Heart left ventricle (tissue), 16 donors: ENCODE data around the gene IGLL1. TPM values are rescaled to one million over a fixed set of nuclear protein-coding genes. Genes with fewer than 3 reads are reported as not detected.
A peak's percentile ranks its signal among the peaks of the same experiment; 100 is the strongest.
"Not testable (repeated sequence)": the region's sequence is repeated elsewhere in the genome, so short reads cannot be mapped to it uniquely, and the experiment has no call there.

Source experiments
- ATAC-seq, 4 donors: fragments of 200-7000 bp; cut with Tn5 transposase; one replicate each; pipeline ENCODE4 v1.9.1; 2020 to 2022; ENCODE audit warnings: moderate library complexity in 4 of 4, mild to moderate bottlenecking in 3 of 4, moderate number of reproducible peaks in 1 of 4
- DNase-seq, 5 donors: peaks; one replicate each; pipeline ENCODE4 v3.0.0-alpha.2; 2020
- H3K27ac ChIP-seq, 12 donors: fragments of 200-600 bp; sonication (generic) in 4 of 12; one replicate each; pipeline versions ENCODE4 v1.5.0 to v1.8.0; 2016 to 2022; ENCODE audit warnings: mild to moderate bottlenecking in 2 of 12
- H3K27me3 ChIP-seq, 9 donors: fragments of 200-600 bp; sonication (generic) in 2 of 9; one replicate each; pipeline versions ENCODE4 v1.5.1 to v1.8.0; 2016 to 2022; ENCODE audit warnings: mild to moderate bottlenecking in 3 of 9
- H3K36me3 ChIP-seq, 9 donors: fragments of 200-600 bp; sonication (generic) in 2 of 9; one replicate each; pipeline versions ENCODE4 v1.5.0 to v1.8.0; 2018 to 2022; ENCODE audit warnings: mild to moderate bottlenecking in 2 of 9
- H3K4me1 ChIP-seq, 12 donors: fragments of 200-600 bp; sonication (generic) in 4 of 12; one replicate each; pipeline versions ENCODE4 v1.5.0 to v1.8.0; 2016 to 2022; ENCODE audit warnings: mild to moderate bottlenecking in 3 of 12
- H3K4me3 ChIP-seq, 12 donors: fragments of 200-600 bp; sonication (generic) in 4 of 12; one replicate each; pipeline versions ENCODE4 v1.5.0 to v1.8.0; 2017 to 2022; ENCODE audit warnings: mild to moderate bottlenecking in 9 of 12, moderate library complexity in 4 of 12
- H3K9me3 ChIP-seq, 12 donors: fragments of 200-600 bp; sonication (generic) in 4 of 12; one replicate each; pipeline versions ENCODE4 v1.5.0 to v1.8.0; 2016 to 2022; ENCODE audit warnings: mild to moderate bottlenecking in 1 of 12
- POLR2A ChIP-seq, 2 donors: fragments of 450-650 bp; IDR thresholded peaks; one replicate each; pipeline ENCODE4 v1.6.1; 2017; ENCODE audit warnings: antibody characterized with exemption in 2 of 2, mild to moderate bottlenecking in 2 of 2, moderate library complexity in 2 of 2
- WGBS, 4 donors: extraction: QIAGEN DNeasy Blood & Tissue Kit in 2 of 4; methylation state at CpG; one replicate each; pipeline versions ENCODE4 v1.1.5 to v1.1.7; 2013 to 2018; 5-methylcytosine and 5-hydroxymethylcytosine counted together
- intact Hi-C, 10 donors: fragments of 100-400 bp; cut with DNase I; formaldehyde crosslinking; loops; one replicate each; pipeline versions ENCODE4 v1.11.1 to v1.14.2; 2022
- polyA plus RNA-seq, 2 donors: library from polyadenylated mRNA; stranded (reverse); fragments of 200-250 nt; gene quantifications; one replicate each; pipeline ENCODE4 v1.2.3, GENCODE V29; 2013
- total RNA-seq, 9 donors: library from RNA; depleted of rRNA in 2 of 9; stranded (reverse); fragments of >200 nt in 2 of 9; fragmentation: NEBNext Ultra II Directional in 3 of 9; extraction: Animal tissue kit (Norgen Biotek cat#: 25700) in 3 of 9; gene quantifications; one replicate each; pipeline versions ENCODE4 v1.1.0 to v1.2.4, GENCODE V29; 2016 to 2023
- TF ChIP-seq, protein P1 (sequence below), 12 donors: fragments of 200-600 bp; sonication (generic) in 4 of 12; IDR thresholded peaks; one replicate each; pipeline versions ENCODE4 v1.5.0 to v1.8.0; 2018 to 2022; ENCODE audit warnings: antibody characterized with exemption in 12 of 12, mild to moderate bottlenecking in 5 of 12
- donor health status: ischemic (EF 13 %, LVEDD 7.1; RV severe dilation, severe dysfunction).
- donor health status: healthy with polysubstance abuse.
- donor health status: DM: no; HTN: yes; CAD: no.
- donor health status: DM: no; HTN: no; CAD: no.
- donor health status: ischemic (EF 25% LVEDD 6.9; RV normal size, moderate dysfunction).
- donor health status: ischemic (EF 25% LVEDD 5.7; RV mildly dilated, moderate dysfunction).
- donor health status: healthy.
- donor health status: DM: yes; HTN: yes; CAD: no.
- donor health status: ischemic (EF 35%, LVEDD 5.7; RV mildly dilated, moderate dysfunction).
- donor health status: nonischemic (EF 11% LVEDD 7.7; RV severe dilation, severe dysfunction).
- donor health status: DM: yes; HTN: yes; CAD: no.
- donor health status: PGD.
- donor health status: ischemic (EF 29% LVEDD 5.4; RV normal size, mild dysfunction).
- donor health status: nonischemic (EF 23%, LVEDD 6.1; RV moderate dilation, normal function).

Gene IGLL1
- total and polyA plus RNA-seq, 11 donors, result not detected

DNA sequence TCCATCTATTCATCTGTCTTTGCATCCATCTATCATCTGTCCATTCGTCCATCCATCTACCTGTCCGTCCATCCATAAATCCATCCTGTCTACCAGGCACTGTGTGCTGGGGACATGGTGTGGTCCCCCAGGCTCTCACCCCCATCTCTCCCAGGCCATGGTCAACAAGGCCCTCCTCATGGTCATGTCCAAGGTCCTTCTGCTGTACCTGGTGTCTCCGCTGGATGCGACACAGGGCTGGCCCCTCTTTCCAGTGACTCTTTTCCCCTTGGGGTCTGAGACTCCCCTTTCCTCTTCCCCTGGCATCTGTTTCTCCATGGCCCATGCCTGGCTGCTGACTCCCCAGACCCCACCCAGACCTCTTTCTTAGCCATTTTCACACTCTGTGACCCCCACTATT, 4.5 kb downstream of the IGLL1 start:
- WGBS, 4 donors, result 93 to 96% (median 94%) methylated on average over 4 of the region's 4 CpGs
- intact Hi-C loops, result no loop called here
- Histone ChIP-seq H3K36me3 (no peaks in the 10 kb centered on the region), H3K4me1 (no peaks in the 10 kb centered on the region), H3K27ac (no peak overlapping the region), H3K9me3 (no peaks in the 10 kb centered on the region), H3K4me3 (no peak overlapping the region), H3K27me3 (no peaks in the 10 kb centered on the region)
- peak in 1 of 5 donors; percentile 46 for DNase-seq
- TF ChIP-seq POLR2A (IDR thresholded peaks at IDR 0.05), result no peak
- TF ChIP-seq, protein P1, sequence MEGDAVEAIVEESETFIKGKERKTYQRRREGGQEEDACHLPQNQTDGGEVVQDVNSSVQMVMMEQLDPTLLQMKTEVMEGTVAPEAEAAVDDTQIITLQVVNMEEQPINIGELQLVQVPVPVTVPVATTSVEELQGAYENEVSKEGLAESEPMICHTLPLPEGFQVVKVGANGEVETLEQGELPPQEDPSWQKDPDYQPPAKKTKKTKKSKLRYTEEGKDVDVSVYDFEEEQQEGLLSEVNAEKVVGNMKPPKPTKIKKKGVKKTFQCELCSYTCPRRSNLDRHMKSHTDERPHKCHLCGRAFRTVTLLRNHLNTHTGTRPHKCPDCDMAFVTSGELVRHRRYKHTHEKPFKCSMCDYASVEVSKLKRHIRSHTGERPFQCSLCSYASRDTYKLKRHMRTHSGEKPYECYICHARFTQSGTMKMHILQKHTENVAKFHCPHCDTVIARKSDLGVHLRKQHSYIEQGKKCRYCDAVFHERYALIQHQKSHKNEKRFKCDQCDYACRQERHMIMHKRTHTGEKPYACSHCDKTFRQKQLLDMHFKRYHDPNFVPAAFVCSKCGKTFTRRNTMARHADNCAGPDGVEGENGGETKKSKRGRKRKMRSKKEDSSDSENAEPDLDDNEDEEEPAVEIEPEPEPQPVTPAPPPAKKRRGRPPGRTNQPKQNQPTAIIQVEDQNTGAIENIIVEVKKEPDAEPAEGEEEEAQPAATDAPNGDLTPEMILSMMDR (IDR thresholded peaks at IDR 0.05), result no peak
- no peak for ATAC-seq

DNA sequence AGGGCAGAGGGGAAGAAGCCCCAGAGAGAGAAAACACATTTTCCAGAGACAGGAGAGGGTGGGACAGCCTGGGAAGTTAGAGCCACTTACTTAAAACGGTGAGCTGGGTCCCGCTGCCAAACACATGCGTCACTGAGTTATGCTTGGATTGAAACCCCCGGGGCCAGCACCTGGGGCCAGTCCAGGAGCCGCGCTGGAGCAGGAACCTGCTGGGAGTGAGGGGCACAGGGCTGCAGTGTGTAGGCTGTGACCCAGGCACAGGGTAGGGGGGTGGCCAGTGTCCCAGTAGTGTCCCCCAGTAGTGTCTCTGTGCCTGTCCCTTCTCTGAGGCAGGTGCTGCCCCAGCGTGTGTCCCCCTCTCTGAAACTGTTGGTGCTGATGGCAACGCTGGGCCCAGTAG, 5.2 kb downstream of the IGLL1 start:
- WGBS, 4 donors, result 42 to 71% (median 69%) methylated on average over 6 to 8 of the region's 8 CpGs
- ATAC-seq (peak in 1 of 4 donors; percentile 16), DNase-seq (peak in 1 of 5 donors; percentile 54)
- no peak overlapping the region for H3K4me3 ChIP-seq
- H3K27me3 ChIP-seq, result no peaks in the 10 kb centered on the region
- H3K27ac ChIP-seq, result no peak overlapping the region
- no peaks in the 10 kb centered on the region for H3K9me3 ChIP-seq
- intact Hi-C loops, result loop anchor here in 1 of 10 donors (5.0 kb wide), 1 partner anchor 1742 kb away; no protein-coding TSS in a partner anchor
- TF ChIP-seq POLR2A (IDR thresholded peaks at IDR 0.05), result no peak
- H3K4me1 ChIP-seq, result no peaks in the 10 kb centered on the region
- H3K36me3 ChIP-seq, result no peaks in the 10 kb centered on the region

DNA sequence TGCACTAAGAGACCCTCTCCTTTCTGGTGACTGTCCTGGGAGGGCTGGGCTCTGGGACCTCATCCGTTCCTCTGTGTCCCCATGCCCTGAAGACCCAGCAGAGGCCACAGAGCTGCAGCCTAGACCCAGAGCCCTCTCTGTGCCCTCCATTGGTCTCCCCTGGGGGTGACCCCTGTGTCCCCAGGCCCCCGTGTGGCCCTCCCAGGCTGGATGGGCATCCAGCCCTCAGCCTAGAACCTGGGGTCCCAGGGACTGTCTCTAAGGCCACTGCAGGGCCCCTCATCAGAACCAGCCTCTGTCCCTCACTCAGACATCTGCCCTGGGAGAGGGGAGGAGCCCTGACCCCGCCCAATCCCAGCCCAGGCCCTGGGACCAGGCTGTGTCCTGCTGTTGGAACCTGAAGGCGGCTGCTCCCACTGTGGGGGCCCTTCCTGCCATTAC, 5.7 kb downstream of the IGLL1 start:
- intact Hi-C loops, result loop anchor here in 1 of 10 donors (5.0 kb wide), 1 partner anchor 1743 kb away; no protein-coding TSS in a partner anchor
- no peaks in the 10 kb centered on the region for H3K4me1 ChIP-seq
- DNase-seq, result peak in 1 of 5 donors; percentile 35
- H3K27ac ChIP-seq, result no peak overlapping the region
- peak in 1 of 4 donors; percentile 24 for ATAC-seq
- WGBS, 4 donors, result 62 to 85% (median 67%) methylated on average over 2 to 4 of the region's 4 CpGs
- no peak overlapping the region for H3K4me3 ChIP-seq
- no peaks in the 10 kb centered on the region for H3K9me3 ChIP-seq
- no peaks in the 10 kb centered on the region for H3K36me3 ChIP-seq
- TF ChIP-seq, protein P1 (IDR thresholded peaks at IDR 0.05), result no peak
- H3K27me3 ChIP-seq, result no peaks in the 10 kb centered on the region

DNA sequence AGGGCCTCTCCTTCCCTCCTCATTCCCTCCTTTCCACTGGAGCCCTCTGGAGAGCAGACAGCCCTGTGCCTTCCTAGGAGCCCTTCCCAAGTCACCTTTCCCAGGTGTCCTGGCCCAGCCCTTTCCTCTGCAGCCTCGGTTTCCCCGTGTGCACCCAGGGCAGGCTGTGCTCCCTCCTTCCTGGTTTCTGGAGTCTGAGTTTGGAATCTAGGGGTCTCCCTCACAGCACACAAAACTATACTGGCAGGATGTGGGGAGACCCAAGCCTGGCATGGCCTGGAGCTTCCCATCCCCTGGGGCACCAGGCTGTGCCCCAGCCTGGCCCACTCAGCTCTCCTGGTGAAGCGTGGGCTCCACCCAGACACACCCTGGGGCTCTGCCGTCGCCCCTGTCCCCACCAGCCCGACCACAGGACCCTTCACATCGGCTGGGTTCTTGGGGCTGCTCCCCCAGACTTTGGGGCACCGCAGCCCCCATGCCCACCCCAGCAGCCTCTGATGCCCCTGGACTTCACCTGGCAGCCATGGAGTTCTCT, 6.3 kb downstream of the IGLL1 start:
- peak in 1 of 5 donors; percentile 39 for DNase-seq
- not testable (repeated sequence) for H3K9me3 ChIP-seq, H3K36me3 ChIP-seq, H3K27me3 ChIP-seq, H3K4me1 ChIP-seq, H3K27ac ChIP-seq, ATAC-seq, H3K4me3 ChIP-seq
- 65 to 86% (median 75%) methylated on average over 5 to 8 of the region's 8 CpGs for WGBS, 4 donors
- intact Hi-C loops, result loop anchor here in 1 of 10 donors (5.0 kb wide), 1 partner anchor 1744 kb away; no protein-coding TSS in a partner anchor

DNA sequence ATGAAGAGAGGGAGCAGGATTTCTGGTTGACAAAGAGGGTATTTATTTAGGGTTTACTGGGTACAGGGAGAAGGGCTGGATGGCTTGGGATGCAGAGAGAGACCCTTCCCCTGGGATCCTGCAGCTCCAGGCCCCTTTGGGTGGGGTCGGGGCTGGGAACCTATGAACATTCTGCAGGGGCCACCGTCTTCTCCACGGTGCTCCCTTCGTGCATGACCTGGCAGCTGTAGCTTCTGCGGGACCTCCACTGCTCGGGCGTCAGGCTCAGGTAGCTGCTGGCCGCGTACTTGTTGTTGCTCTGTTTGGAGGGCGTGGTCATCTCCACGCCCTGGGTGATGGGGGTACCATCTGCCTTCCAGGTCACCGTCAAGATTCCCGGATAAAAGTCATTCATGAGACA, 7.0 kb downstream of the IGLL1 start:
- not testable (repeated sequence) for H3K27me3 ChIP-seq, H3K27ac ChIP-seq, H3K9me3 ChIP-seq, ATAC-seq, H3K36me3 ChIP-seq, H3K4me3 ChIP-seq, H3K4me1 ChIP-seq
- 74 to 78% (median 76%) methylated on average over 4 to 13 of the region's 13 CpGs for WGBS, 4 donors
- DNase-seq, result peak in 1 of 5 donors; percentile 40
- intact Hi-C loops, result loop anchor here in 1 of 10 donors (5.0 kb wide), 1 partner anchor 1744 kb away; no protein-coding TSS in a partner anchor

DNA sequence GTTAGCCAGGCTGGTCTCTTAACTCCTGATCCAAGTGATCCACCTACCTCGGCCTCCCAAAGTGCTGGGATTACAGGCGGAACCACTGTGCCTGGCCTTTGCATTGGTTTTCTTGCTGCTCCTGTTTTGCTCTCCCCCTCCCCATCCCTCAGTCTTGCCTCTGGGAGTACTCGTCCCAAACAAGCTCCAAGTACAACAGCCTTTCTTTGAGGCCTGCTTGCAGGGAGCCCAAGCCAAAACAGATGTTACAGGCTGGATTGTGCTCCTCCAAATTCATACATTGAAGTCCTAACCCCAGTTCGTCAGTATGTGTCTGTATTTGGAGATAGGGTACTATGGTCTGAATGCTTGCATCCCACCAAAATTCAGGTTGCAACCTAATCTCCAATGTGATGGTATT, 8.6 kb downstream of the IGLL1 start:
- Histone ChIP-seq H3K36me3 (no peaks in the 10 kb centered on the region), H3K4me3 (no peak overlapping the region), H3K27me3 (peaks cover 0 to 8% (median 3%) of the 10 kb centered on the region in 9 donors), H3K4me1 (peaks cover 0 to 3% (median 0%) of the 10 kb centered on the region in 12 donors), H3K27ac (no peak overlapping the region), H3K9me3 (no peaks in the 10 kb centered on the region)
- TF ChIP-seq POLR2A (IDR thresholded peaks at IDR 0.05), result no peak
- TF ChIP-seq, protein P1 (IDR thresholded peaks at IDR 0.05), result no peak
- ATAC-seq, result no peak
- WGBS, 4 donors, result 79 to 90% (median 86%) methylated on average over 3 to 4 of the region's 4 CpGs
- intact Hi-C loops, result loop anchor here in 1 of 10 donors (5.0 kb wide), 1 partner anchor 1746 kb away; no protein-coding TSS in a partner anchor
- no peak for DNase-seq
